Brain pericyte (primary cell): Measurements from ENCODE around the gene MCM5.

Source experiments
- DNase-seq: peaks from one replicate; pipeline ENCODE4 v3.0.0-alpha.2; 2012; ENCODE audit warnings: low read depth, low spot score

Gene MCM5

GRCh38 chr22:35399678-35400500 is at the start of gene MCM5:
MCM5 (plus strand) TSS chr22:35400140; CDS start chr22:35400439, 299 bp downstream.
- DNase-seq, result peak; percentile 82

GRCh38 chr22:35350539-35351503 is 49.1 kb upstream of the MCM5 start:
- DNase-seq, result peak; percentile 63

- DNase-seq, result no peak
Measured at GRCh38 chr22:35352214-35353111, 47.5 kb upstream of the MCM5 start.

DNA sequence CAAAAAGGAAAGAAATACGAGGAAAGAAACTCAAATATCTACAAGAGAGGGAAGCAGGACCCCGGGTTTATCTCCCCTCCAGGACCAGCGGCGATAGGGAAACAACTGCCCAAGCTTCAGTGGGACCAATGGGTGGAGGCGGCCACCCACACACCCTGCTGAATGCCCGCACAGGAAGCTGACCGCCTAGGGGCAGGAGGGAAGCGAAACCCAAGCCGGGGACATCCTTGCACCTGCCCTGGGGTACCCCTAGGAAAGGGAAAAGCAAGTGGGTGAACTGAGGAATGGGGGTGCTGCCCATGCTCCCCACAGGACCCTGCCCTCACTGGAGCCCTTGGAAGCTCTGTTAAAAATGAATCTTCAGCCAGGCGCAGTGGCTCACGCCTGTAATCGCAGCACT is 46.6 kb upstream of the MCM5 start:
- DNase-seq, result no peak

GRCh38 chr22:35354068-35354467 is 45.9 kb upstream of the MCM5 start:
- DNase-seq, result no peak

DNA sequence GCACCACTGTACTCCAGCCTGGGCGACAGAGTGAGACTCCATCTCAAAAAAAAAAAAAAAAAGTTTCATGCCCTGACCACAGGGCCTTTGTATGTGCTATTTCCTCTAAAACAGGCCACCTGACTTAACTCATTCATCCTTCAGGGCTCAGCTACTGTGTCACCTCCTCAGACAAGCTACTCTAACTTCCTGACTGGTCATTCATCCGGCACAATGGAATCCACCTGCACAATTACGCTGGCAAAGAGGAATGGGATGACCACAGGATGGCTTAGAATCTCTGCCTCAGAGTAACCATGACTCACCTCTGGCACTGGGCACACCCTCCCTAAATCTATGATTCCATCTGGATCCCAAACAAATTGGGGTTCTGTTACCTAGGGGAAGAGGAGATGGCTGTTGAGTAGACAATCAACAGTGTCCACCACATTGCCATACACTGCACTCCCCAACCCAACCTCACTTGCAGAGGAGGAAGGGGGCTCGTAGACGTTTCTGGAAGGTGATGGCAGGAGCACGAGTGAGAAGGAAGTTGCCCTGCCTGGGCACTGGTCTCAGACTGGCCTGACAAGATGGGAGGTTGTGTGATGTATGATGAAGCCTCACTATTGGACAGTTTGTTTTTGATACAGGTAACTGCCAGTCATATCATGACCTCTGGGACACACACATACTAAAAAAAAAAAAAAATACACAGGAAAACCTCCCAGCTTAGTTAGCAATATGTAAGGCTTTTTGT is 41.9 kb upstream of the MCM5 start:
- DNase-seq, result no peak

GRCh38 chr22:35359380-35360065 is 40.4 kb upstream of the MCM5 start:
- DNase-seq, result no peak

DNA sequence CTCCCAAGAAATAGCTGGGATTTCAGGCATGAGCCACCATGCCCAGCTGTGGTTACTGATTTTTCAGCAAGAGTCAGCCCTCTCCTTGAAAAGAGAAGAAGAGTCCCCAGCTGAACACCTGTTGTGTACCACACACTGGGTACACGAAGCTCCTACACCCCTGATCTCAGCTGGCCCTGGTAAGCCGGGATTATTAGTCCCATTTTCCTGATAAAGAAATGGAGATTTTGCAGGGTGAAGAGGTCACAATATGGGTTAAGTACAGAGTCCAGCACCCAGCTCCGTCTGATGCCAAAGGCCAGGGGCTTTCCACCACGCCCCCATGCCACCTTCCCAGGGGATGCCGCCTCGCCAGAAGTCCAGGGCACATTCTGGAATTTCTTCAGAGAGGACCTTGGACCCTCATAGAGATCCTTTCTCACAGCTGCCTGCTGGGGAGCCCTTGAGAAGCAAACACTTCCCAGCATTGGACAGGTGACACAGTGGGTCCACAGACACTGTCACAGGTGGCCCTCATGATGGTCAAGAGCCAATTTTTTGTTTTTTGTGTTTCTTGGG is 38.9 kb upstream of the MCM5 start:
- no peak for DNase-seq

- DNase-seq, result no peak
Measured at GRCh38 chr22:35363566-35364086, 36.3 kb upstream of the MCM5 start.

DNA sequence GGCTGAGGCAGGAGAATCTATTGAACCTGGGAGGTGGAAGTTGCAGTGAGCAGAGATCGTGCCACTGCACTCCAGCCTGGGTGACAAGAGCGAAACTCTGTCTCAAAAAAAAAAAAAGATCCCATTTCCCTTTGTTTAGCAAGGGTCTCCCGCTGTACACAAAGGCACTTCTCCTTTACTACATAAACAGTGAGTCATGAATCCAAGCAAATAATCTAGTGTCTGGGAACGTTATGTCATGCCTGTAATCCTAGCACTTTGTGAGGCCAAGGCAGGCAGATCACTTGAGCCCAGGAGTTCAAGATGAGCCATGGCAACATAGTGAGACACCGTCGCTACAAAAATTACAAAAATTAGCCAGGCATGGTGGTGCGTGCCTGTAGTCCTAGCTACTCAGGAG is 35.7 kb upstream of the MCM5 start:
- DNase-seq, result peak; percentile 67

DNA sequence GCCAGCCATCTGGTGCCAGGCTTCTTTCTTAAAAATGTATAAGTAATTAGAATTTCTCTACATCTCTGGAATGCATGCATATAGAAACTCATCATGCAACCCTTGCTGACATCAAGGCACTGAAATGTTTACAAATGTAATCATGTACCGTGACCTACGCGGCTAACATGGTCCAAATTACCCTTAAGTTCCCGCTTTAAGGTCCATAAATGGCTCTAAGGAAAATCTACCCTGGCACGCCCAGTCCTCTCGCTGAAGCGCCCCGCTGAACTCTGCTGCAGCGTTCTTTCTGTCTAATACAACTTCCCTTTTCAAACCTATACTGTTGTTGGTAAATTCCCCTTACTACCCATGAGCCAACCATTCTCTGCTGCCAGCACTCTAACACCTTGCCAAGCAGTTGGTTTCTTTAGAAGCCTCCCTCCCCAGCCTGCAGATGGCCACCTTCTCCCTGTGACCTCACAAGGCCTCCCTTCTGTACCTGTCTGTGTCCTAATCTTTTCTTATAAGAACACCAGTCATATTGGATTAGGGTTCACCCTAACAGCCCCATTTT is 32.5 kb upstream of the MCM5 start:
- no peak for DNase-seq

DNA sequence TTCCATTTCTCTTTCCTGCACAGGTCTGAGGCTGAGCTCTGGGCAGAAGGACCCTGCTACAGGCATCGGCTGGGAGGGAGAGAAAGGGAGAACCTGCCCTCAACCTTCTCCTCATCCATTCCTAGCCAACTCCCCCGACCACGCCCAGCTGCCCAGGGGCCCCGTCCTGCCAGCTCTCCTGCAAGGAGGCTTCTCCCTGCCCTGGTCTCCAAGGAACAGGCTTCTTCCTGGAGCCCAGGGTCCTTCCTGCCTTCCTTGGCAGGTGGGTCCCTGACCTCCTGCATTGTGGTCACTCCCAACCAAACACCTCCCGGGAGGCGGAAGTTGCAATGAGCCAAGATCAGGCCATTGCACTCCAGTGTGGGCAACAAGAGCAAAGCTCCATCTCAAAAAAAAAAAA is 31.6 kb upstream of the MCM5 start:
- no peak for DNase-seq

- no peak for DNase-seq
Measured at GRCh38 chr22:35369996-35370395, 29.9 kb upstream of the MCM5 start.

- no peak for DNase-seq
Measured at GRCh38 chr22:35373781-35374180, 26.2 kb upstream of the MCM5 start.

- no peak for DNase-seq
Measured at GRCh38 chr22:35375031-35375430, 24.9 kb upstream of the MCM5 start.

- no peak for DNase-seq
Measured at GRCh38 chr22:35375526-35375925, 24.4 kb upstream of the MCM5 start.

DNA sequence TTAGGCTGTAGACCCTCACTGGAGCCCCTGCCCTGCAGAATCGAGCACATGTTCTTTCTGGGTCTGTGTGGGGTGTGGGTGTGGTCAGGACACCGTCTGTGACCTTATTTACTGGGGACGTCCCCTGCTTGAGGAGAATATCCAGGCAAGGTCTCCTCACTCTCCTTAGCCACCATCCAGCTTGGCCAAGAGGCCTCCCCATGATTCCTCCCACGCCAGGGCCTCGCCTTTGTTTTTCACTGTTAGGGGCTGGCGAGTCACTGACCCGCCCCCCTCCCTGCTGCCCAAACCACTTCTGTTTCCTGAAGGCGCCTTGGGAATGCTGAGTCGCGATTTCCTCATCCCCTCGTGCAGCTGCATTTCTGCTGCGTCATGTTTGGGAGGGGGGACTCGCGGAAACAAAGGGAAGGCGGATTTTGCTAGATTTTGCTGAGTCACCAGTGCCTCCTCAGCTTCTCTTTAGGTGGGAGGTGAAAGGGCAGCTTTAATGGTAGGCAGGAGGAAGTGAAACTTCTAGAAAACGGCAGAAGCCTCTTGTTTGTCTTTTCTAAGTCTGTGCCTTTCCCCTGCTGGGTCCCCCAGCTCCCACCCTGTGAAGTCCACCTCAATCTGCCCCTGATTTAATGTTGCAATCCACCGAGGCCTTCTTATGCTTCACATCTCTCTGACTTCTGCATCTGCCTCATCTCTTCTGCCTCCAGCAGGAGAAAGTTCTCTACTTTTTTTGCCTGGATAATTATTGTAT is 23.0 kb upstream of the MCM5 start:
- DNase-seq, result peak; percentile 98

DNA sequence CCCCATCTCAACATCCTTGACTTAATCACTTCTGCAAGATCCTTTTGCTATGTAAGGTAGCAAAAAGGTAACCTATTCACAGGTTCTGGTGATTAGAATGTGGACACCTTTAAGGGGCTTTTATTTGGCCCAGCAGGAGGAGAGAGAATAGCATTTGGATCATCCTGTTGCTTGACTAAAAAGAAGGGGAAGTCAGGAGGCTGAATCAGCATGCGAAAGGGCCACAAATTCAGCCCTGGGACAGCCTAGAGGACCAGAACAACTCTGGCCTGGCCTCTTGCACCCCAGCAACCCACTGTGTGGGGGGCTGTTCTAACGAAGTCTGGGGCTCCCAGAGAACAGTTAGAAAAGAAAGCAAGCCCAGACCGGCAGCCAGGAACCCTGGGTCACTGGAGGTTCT is 22.2 kb upstream of the MCM5 start:
- DNase-seq, result no peak

DNA sequence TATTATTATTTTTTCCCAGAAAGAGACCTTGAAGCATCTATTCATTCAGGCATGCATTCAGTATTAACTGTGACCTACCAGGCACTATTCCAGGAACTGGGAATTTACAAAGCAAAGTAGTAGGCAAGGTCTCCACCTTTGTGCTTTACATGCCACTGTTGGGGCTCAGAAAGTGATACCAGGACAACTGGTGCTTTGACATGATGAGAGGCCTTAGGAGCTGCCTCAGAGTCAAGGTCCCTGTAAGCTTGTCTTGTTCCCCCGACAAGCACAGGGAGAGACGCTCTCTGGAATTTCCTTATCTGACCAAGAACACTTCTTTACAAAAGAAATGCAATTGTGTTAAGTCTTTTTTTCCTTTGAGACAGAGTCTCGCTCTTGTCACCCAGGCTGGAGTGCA is 21.3 kb upstream of the MCM5 start:
- DNase-seq, result no peak
